Fibroblast of lung (primary cell): ENCODE data around the gene FBXO17.
"Not testable (repeated sequence)": the region's sequence is repeated elsewhere in the genome, so short reads cannot be mapped to it uniquely, and the experiment has no call there.

Experiments used
- EZH2 ChIP-seq: IDR thresholded peaks from 2 replicates; pipeline ENCODE4 v1.5.1; 2012; ENCODE audit warnings: low read length, control low read depth, mild to moderate bottlenecking; ENCODE audit errors: missing control alignments
- TF ChIP-seq, protein P1 (sequence below), 2 donors: IDR thresholded peaks in 1 of 2; conservative IDR thresholded peaks in 1 of 2; 1 replicate in 1 of 2; 2 replicates in 1 of 2; pipeline ENCODE4 v1.5.1; 2011 to 2012; ENCODE audit warnings: low read length in 2 of 2, control low read depth in 1 of 2, inconsistent platforms in 1 of 2, low read depth in 1 of 2, mild to moderate bottlenecking in 1 of 2

DNA sequence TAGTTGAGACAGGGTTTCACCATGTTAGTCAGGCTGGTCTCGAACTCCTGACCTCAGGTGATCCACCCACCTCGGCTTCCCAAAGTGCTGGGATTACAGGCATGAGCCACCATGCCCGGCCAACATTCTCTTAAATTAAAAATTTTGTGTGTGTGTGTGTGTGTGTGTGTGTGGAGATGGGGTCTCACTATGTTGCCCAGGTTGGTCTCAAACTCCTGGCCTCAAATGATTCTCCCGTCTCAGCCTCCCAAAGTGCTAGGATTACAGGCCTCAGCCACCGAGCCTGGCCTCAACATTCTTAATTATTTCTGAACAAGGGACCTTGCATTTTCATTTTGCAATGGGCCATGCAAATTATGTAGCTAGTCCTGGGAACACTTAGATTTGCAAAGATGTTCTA, 9.4 kb downstream of the FBXO17 start:
- TF ChIP-seq, protein P1, sequence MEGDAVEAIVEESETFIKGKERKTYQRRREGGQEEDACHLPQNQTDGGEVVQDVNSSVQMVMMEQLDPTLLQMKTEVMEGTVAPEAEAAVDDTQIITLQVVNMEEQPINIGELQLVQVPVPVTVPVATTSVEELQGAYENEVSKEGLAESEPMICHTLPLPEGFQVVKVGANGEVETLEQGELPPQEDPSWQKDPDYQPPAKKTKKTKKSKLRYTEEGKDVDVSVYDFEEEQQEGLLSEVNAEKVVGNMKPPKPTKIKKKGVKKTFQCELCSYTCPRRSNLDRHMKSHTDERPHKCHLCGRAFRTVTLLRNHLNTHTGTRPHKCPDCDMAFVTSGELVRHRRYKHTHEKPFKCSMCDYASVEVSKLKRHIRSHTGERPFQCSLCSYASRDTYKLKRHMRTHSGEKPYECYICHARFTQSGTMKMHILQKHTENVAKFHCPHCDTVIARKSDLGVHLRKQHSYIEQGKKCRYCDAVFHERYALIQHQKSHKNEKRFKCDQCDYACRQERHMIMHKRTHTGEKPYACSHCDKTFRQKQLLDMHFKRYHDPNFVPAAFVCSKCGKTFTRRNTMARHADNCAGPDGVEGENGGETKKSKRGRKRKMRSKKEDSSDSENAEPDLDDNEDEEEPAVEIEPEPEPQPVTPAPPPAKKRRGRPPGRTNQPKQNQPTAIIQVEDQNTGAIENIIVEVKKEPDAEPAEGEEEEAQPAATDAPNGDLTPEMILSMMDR (conservative IDR thresholded peaks at IDR 0.05 in 1 of 2, IDR thresholded peaks at IDR 0.05 in 1 of 2; ENCODE audit: low read depth in 1 of 2, low read length in 2 of 2), result not testable (repeated sequence)
- TF ChIP-seq EZH2, result not testable (repeated sequence)
